Uterus (tissue), 2 donors: Measurements from ENCODE around the gene RAB27A.

Source experiments
- CTCF ChIP-seq, 4 experiments: fragments of 200-600 bp in 2 of 4; fragments of 450-650 bp in 2 of 4; sonication (generic) in 2 of 4; IDR thresholded peaks; one replicate each; pipeline ENCODE4 v1.5.1; 2016 to 2019; ENCODE audit warnings: antibody characterized with exemption in 4 of 4, mild to moderate bottlenecking in 2 of 4, moderate library complexity in 1 of 4
- POLR2A ChIP-seq, 2 donors: fragments of 450-650 bp; IDR thresholded peaks; one replicate each; pipeline ENCODE4 v1.6.1; 2016; ENCODE audit warnings: antibody characterized with exemption in 2 of 2, mild to moderate bottlenecking in 1 of 2, moderate library complexity in 1 of 2

- no peak for TF ChIP-seq CTCF (IDR thresholded peaks at IDR 0.05)
- TF ChIP-seq POLR2A (IDR thresholded peaks at IDR 0.05) = no peak
Measured at GRCh38 chr15:55197362-55197705, 92.3 kb downstream of the RAB27A start.
